Activated T-helper 1 cell treated with anti-CD3 and anti-CD28 coated beads, Interleukin-12 subunit alpha, Interleukin-12 subunit beta, Interleukin-2, Interleukin-4 antibody, amounts not matched to agents 30 ng/mL and 10 ng/mL and 1 ng/mL, durations not matched to agents 14 hours and 24 hours and 36 hours (primary cell): ENCODE data around the gene FOXO3. TPM values are rescaled to one million over a fixed set of nuclear protein-coding genes. Genes with fewer than 3 reads are reported as not detected.

Source experiments
- DNase-seq: peaks from one replicate; pipeline ENCODE4 v3.0.0; 2021; ENCODE audit warnings: low spot score
- H3K27ac Mint-ChIP-seq: one replicate; pipeline ENCODE4 v1.8.0; 2021; ENCODE audit warnings: mild to moderate bottlenecking, mixed read lengths
- H3K27me3 Mint-ChIP-seq: one replicate; pipeline ENCODE4 v1.8.0; 2022; ENCODE audit warnings: mild to moderate bottlenecking, moderate library complexity, mixed read lengths; ENCODE audit not compliant: insufficient read depth
- H3K36me3 Mint-ChIP-seq: one replicate; pipeline ENCODE4 v1.8.0; 2021; ENCODE audit warnings: low read depth, mixed read lengths
- H3K4me1 Mint-ChIP-seq: one replicate; pipeline ENCODE4 v1.8.0; 2021; ENCODE audit warnings: low read depth, mixed read lengths
- H3K4me3 Mint-ChIP-seq: one replicate; pipeline ENCODE4 v1.8.0; 2021; ENCODE audit warnings: mild to moderate bottlenecking, moderate library complexity, mixed read lengths
- H3K9me3 Mint-ChIP-seq: one replicate; pipeline ENCODE4 v1.8.0; 2021; ENCODE audit warnings: mixed read lengths
- intact Hi-C: fragments of 100-400 bp; cut with micrococcal nuclease; formaldehyde crosslinking; loops from one replicate; pipeline ENCODE4 v1.15.1; 2024
- total RNA-seq: library from RNA; stranded (reverse); gene quantifications from 2 replicates; pipeline ENCODE4 v1.2.3, GENCODE V29; 2022

Gene FOXO3
- total RNA-seq, 1 donor from 2014 or later = 8.6 TPM

DNA sequence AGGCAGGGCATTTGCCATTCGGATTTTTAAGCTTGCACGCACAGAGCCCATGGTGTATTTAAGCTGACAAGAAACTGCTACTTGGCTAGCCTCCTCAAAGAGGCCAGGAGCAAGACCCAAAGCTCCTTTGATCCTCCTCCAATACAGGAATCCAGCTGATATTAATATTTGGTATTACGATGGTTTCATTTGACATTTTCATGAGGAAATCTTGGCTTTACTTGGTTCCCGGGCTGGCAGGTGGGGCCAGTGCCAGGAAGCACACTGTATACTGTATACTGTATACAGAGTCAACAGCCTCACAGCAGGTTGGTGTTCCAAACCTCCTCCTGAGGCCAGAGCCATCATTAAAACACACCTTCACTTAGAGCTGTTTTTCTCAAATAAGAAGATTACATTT is 149.3 kb downstream of the FOXO3 start:
- Mint-ChIP-seq H3K4me3 (no peak overlapping the region), H3K36me3 (no peaks in the 10 kb centered on the region), H3K9me3 (no peaks in the 10 kb centered on the region), H3K27ac (no peak overlapping the region), H3K4me1 (peaks cover 9% of the 10 kb centered on the region), H3K27me3 (peaks cover 6% of the 10 kb centered on the region)
- intact Hi-C loops = no loop called here
- DNase-seq = no peak

DNA sequence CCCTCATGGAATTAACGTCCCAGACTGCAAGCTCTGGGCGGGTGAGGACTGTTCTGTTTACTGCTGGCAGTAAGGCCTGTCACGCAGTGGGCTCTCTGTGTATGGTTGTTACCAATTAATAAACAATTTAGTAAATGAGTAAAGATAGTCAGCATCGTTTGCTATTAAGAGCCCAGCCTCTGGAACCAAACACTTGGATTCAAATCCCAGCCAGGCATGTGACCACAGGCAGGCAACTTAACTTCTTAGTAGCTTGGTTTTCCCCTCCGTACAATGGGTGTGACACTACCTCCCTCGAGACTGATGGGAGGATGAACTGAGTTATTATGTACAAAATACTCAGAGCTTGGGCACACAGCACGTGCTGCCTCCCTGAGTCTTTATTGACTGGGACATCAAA is 149.8 kb downstream of the FOXO3 start:
- intact Hi-C loops = no loop called here
- Mint-ChIP-seq H3K27ac (no peak overlapping the region), H3K27me3 (peaks cover 4% of the 10 kb centered on the region)

DNA sequence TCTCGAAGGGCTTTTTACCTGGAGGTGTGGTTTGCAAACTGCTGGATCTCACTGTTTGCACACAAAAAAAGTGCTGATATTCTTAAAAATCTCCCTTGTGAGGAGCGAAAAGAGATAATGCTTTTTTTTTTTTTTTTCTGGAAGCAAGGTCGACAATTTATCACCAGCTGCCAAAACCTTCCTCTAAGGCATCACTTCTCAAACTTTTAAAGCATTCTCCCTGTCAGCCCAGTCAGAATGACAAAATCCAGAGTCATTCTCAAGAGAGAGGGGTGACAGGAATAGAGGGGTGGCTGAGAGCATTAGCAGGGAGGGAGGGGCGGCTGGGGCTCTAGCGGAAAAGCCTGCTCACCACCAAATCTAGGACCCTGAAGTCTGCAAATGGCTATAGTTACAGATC is 150.4 kb downstream of the FOXO3 start:
- H3K27ac Mint-ChIP-seq = no peak overlapping the region
- intact Hi-C loops = no loop called here
- H3K9me3 Mint-ChIP-seq = no peaks in the 10 kb centered on the region
- H3K27me3 Mint-ChIP-seq = peaks cover 4% of the 10 kb centered on the region
- no peak overlapping the region for H3K4me3 Mint-ChIP-seq
- no peak for DNase-seq
- peaks cover 9% of the 10 kb centered on the region for H3K4me1 Mint-ChIP-seq
- no peaks in the 10 kb centered on the region for H3K36me3 Mint-ChIP-seq

More for the DNA sequence above, 149.8 kb downstream of the FOXO3 start:
- Mint-ChIP-seq H3K36me3 (no peaks in the 10 kb centered on the region), H3K4me1 (peaks cover 9% of the 10 kb centered on the region), H3K4me3 (no peak overlapping the region), H3K9me3 (no peaks in the 10 kb centered on the region)
- DNase-seq = no peak

- no peak for DNase-seq
- Mint-ChIP-seq H3K4me1 (peaks cover 9% of the 10 kb centered on the region), H3K9me3 (no peaks in the 10 kb centered on the region), H3K27me3 (peaks cover 4% of the 10 kb centered on the region), H3K36me3 (no peaks in the 10 kb centered on the region), H3K4me3 (no peak overlapping the region), H3K27ac (no peak overlapping the region)
- intact Hi-C loops = no loop called here
These were observed 151.1 kb downstream of the FOXO3 start for GRCh38 chr6:108711826-108712225.

GRCh38 chr6:108712946-108713345 is 152.2 kb downstream of the FOXO3 start:
- no peak overlapping the region for H3K4me3 Mint-ChIP-seq
- H3K4me1 Mint-ChIP-seq = peaks cover 9% of the 10 kb centered on the region
- no peaks in the 10 kb centered on the region for H3K9me3 Mint-ChIP-seq
- DNase-seq = no peak
- no peaks in the 10 kb centered on the region for H3K36me3 Mint-ChIP-seq
- H3K27me3 Mint-ChIP-seq = peaks cover 4% of the 10 kb centered on the region
- intact Hi-C loops = no loop called here
- H3K27ac Mint-ChIP-seq = no peak overlapping the region

GRCh38 chr6:108714101-108714765 is 153.5 kb downstream of the FOXO3 start:
- Mint-ChIP-seq H3K4me1 (peaks cover 9% of the 10 kb centered on the region), H3K36me3 (no peaks in the 10 kb centered on the region), H3K9me3 (no peaks in the 10 kb centered on the region), H3K27me3 (peaks cover 4% of the 10 kb centered on the region), H3K4me3 (no peak overlapping the region), H3K27ac (peak overlapping the region; percentile 6)
- DNase-seq = no peak
- intact Hi-C loops = no loop called here

DNA sequence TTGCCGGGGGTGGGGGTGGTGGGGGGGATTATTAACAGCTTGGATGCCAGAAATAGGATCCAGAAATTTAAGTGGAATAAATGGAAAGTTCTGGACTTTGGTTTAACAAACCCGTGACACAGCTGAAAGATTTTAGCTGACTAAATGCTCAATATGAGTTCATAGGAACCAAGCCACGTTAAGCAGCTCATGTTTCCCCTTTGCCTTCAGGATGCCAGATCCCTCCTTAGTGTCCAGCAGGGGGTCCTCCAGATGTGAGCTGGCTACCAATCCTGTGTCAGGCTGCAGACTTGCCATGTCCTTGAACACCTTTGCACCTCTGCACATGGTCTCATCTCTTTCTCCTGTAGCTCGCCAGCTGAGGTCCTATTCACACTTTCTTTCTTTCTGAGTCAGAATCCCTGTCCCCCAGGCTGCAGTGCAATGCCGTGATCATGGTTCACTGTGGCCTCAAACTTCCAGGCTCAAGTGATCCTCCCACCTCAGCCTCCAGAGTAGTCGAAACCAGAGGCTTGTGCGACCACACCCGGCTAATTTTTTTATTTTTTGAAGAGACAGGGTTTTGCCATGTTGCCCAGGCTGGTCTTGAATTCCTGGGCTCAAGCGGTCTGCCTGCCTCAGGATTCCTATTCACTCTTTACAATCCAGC is 154.2 kb downstream of the FOXO3 start:
- Mint-ChIP-seq H3K4me1 (peaks cover 9% of the 10 kb centered on the region), H3K9me3 (no peaks in the 10 kb centered on the region), H3K36me3 (no peaks in the 10 kb centered on the region), H3K4me3 (no peak overlapping the region), H3K27ac (no peak overlapping the region), H3K27me3 (peaks cover 4% of the 10 kb centered on the region)
- intact Hi-C loops = no loop called here
- no peak for DNase-seq

DNA sequence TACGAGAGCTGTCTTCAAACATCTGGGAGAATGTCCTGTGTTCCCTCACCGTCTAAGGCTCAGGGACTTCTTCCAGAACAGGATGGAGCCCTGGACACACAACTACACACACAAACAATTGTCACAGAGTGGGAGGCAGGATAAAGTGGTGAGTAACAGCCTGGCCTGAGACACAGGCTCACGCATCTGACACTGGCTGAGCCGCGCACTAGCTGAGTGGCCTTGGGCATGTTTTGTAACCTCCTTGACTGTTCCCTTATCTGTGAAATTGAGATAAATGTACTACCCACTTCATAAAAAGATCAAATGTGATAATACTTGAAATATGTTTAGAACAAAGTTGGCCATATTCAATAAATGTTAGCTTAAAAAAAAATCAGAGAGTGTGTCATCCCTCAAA is 155.1 kb downstream of the FOXO3 start:
- no peak for DNase-seq
- Mint-ChIP-seq H3K9me3 (no peaks in the 10 kb centered on the region), H3K27ac (no peak overlapping the region)

DNA sequence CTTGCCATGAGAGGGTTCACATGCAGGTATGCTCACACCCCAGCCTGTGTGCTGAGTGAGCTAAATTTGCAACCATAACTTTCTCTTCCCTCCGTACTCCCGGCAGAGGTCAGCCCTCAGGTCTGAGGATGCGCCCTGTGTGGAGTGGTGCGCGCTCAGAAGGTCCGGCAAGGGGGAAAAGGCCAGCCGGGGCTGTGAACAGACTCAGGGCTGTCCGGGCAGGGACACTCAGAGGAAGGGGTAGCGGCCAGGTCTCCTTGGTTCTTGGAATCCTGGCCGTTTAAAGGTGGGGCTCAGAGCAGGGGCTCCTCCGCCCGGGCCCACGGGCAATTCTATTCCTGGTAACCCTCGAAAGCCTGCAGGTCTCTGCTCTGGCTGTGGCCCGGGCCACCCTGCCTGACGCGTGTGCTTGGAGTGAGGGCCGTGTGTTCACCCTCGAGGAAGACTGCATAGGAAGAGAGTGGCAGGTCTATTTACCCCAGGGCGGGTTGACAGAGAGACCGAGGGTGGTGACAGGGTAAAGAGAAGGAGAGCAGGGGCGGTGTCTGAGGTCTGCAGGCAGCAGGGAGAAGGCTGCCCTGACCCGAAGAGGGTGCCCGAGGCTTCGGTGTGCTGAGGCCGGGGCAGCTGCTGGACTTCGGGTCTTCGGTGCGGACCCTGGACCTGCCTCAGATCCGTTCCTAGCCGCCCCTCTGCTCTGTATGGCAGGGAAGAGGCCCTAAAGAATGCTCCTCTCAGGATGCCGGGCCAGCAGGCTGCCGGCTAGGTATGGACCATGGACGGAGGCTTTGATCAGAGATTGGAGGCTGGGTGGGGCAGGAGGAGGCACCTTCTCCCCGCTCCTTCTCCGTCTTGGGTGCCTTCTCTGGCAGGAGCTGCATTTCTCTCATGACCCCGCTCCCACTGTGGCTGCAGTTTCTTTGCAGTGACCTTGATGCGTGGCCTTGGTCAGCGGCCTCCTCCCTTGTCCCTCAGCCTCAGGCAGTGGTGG is 156.4 kb downstream of the FOXO3 start:
- Mint-ChIP-seq H3K27ac (no peak overlapping the region), H3K4me1 (peaks cover 9% of the 10 kb centered on the region), H3K4me3 (no peak overlapping the region), H3K27me3 (peaks cover 8% of the 10 kb centered on the region), H3K36me3 (no peaks in the 10 kb centered on the region), H3K9me3 (no peaks in the 10 kb centered on the region)
- no peak for DNase-seq
- intact Hi-C loops = no loop called here

More for the DNA sequence above, 155.1 kb downstream of the FOXO3 start:
- H3K36me3 Mint-ChIP-seq = no peaks in the 10 kb centered on the region
- peaks cover 4% of the 10 kb centered on the region for H3K27me3 Mint-ChIP-seq
- peaks cover 9% of the 10 kb centered on the region for H3K4me1 Mint-ChIP-seq
- H3K4me3 Mint-ChIP-seq = no peak overlapping the region
- intact Hi-C loops = no loop called here

DNA sequence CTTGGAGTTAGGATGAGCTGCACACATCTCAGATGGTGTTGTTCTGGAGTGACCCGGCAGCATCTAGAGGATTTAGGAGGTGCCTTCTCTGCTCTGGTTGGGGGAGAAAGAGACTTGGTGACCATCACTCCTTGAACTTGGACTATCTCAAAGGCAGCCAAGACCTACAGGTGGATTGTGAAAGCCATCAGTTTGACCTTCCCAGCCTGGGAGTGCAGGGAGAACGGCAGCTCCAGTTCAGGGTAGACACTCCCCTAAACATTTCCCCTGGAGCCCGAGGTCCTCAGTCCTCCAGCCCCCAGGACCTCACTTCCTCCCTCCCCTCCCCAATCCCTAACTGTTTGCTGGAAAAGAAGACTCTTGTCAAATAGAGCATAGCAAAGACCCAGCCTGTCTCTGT is 158.8 kb downstream of the FOXO3 start:
- Mint-ChIP-seq H3K9me3 (peaks cover 11% of the 10 kb centered on the region), H3K27ac (no peak overlapping the region), H3K4me3 (no peak overlapping the region), H3K27me3 (peaks cover 7% of the 10 kb centered on the region), H3K36me3 (no peaks in the 10 kb centered on the region), H3K4me1 (peaks cover 1% of the 10 kb centered on the region)
- intact Hi-C loops = no loop called here
- no peak for DNase-seq

GRCh38 chr6:108720827-108721226 is 160.1 kb downstream of the FOXO3 start:
- intact Hi-C loops = no loop called here
- Mint-ChIP-seq H3K36me3 (no peaks in the 10 kb centered on the region), H3K27ac (no peak overlapping the region), H3K4me1 (no peaks in the 10 kb centered on the region), H3K9me3 (peaks cover 13% of the 10 kb centered on the region), H3K27me3 (peaks cover 6% of the 10 kb centered on the region), H3K4me3 (no peak overlapping the region)
- DNase-seq = no peak

DNA sequence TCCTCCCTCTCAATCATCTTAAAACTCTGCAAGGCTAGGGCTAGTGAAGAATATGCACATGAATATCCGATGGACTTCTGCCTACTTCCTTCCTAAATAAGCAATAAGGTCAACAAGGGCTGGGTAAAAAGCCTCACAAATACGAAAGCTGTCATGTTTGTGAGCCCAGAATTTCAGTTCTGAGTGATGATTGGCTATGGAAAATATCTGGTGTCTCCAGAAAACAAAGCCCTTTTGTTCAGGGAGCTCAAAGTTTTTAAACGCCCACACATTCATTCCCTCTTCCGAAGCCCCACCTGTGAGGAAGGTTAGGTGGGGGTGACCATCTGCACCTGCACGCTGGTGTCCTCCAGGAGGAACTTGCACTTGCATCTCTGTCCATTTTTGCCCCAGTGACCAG is 160.6 kb downstream of the FOXO3 start:
- H3K27me3 Mint-ChIP-seq = peaks cover 6% of the 10 kb centered on the region
- no peak overlapping the region for H3K27ac Mint-ChIP-seq
- intact Hi-C loops = no loop called here
- no peaks in the 10 kb centered on the region for H3K36me3 Mint-ChIP-seq
- H3K4me1 Mint-ChIP-seq = no peaks in the 10 kb centered on the region
- no peak overlapping the region for H3K4me3 Mint-ChIP-seq
- peaks cover 13% of the 10 kb centered on the region for H3K9me3 Mint-ChIP-seq
- DNase-seq = no peak

DNA sequence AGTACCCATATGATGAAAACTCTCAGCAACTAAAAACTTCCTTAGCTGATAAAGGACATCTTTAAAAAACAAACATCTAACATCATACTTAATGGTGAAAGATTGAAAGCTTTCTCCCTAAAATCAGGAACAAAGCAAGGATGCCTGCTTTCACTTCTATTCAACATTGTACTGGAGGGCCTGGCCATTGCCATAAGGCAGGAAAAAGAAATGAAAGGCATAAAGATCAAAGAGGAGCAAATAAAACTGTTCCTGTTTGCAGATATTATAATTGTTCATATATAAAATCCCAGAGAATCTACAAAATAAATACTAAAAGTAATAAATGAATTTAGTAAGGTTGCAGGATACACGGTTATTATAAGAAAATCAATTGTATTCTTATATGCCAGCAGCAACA is 162.9 kb downstream of the FOXO3 start:
- peaks cover 13% of the 10 kb centered on the region for H3K9me3 Mint-ChIP-seq
- H3K4me1 Mint-ChIP-seq = no peaks in the 10 kb centered on the region
- no peak for DNase-seq
- intact Hi-C loops = no loop called here
- no peaks in the 10 kb centered on the region for H3K36me3 Mint-ChIP-seq
- peaks cover 6% of the 10 kb centered on the region for H3K27me3 Mint-ChIP-seq
- no peak overlapping the region for H3K27ac Mint-ChIP-seq
- H3K4me3 Mint-ChIP-seq = no peak overlapping the region
